Panc1 (cell line): ENCODE results near the gene COL26A1. TPM values are rescaled to one million over a fixed set of nuclear protein-coding genes. Genes with fewer than 3 reads are reported as not detected.

Experiments used
- ATAC-seq: fragments of 200-7000 bp; cut with Tn5 transposase; 2 replicates; pipeline ENCODE4 v1.9.1; 2020; ENCODE audit warnings: mild to moderate bottlenecking, moderate library complexity
- BruUV-seq: library from RNA; stranded (reverse); fragments of 400-500 nt; replicated peaks from 2 replicates; lab custom pipeline; 2021; lab: Mats Ljungman, UMichigan
- CTCF ChIA-PET: fragments of 300-600 bp; sonication (Branson Sonifier 250); formaldehyde crosslinking; loops from one replicate; lab custom pipeline; 2022; ENCODE audit warnings: antibody characterized with exemption; lab: Charles Lee
- POLR2A ChIA-PET: fragments of 300-600 bp; sonication (Branson Sonifier 250); formaldehyde crosslinking; loops from one replicate; lab custom pipeline; 2022; ENCODE audit warnings: antibody characterized with exemption; lab: Charles Lee
- DNase-seq: peaks from one replicate; pipeline ENCODE4 v3.0.0-alpha.2; 2010; ENCODE audit warnings: low read depth, low spot score
- H3K27ac ChIP-seq: 2 replicates; pipeline ENCODE4 v1.5.1; 2011; ENCODE audit warnings: mild to moderate bottlenecking, low read length, inconsistent platforms
- H3K27me3 ChIP-seq: fragments of 200-500 bp; sonication (Bioruptor generic); 2 replicates; pipeline ENCODE4 v1.6.0; 2014; ENCODE audit warnings: low read length, inconsistent platforms; ENCODE audit not compliant: control insufficient read depth, insufficient read depth
- H3K36me3 ChIP-seq: fragments of 200-500 bp; sonication (Bioruptor generic); 2 replicates; pipeline ENCODE4 v1.5.1; 2014; ENCODE audit warnings: inconsistent platforms, mild to moderate bottlenecking, low read length, moderate library complexity; ENCODE audit not compliant: control insufficient read depth, insufficient read depth
- H3K4me1 ChIP-seq: 2 replicates; pipeline ENCODE4 v1.5.1; 2011; ENCODE audit warnings: inconsistent platforms, mild to moderate bottlenecking, low read length, moderate library complexity; ENCODE audit not compliant: control insufficient read depth, insufficient read depth
- H3K4me3 ChIP-seq, 2 experiments: 2 replicates each; pipeline ENCODE4 v1.5.1; 2011 to 2012; ENCODE audit warnings: low read depth in 2 of 2, low read length in 2 of 2, mild to moderate bottlenecking in 2 of 2, inconsistent platforms in 1 of 2, moderate library complexity in 1 of 2
- H3K9me3 ChIP-seq: fragments of 200-500 bp; sonication (Bioruptor generic); 2 replicates; pipeline ENCODE4 v1.5.1; 2014; ENCODE audit warnings: low read depth, mild to moderate bottlenecking, inconsistent platforms, low read length, moderate library complexity; ENCODE audit not compliant: control insufficient read depth, insufficient read depth
- CTCF ChIP-seq: fragments of 450-650 bp; IDR thresholded peaks from 2 replicates; pipeline ENCODE4 v1.5.1; 2017; ENCODE audit warnings: mild to moderate bottlenecking
- POLR2AphosphoS5 ChIP-seq: IDR thresholded peaks from 2 replicates; pipeline ENCODE4 v1.6.1; 2012; ENCODE audit warnings: mild to moderate bottlenecking, low read depth, low read length, moderate library complexity
- SIN3A ChIP-seq: IDR thresholded peaks from 2 replicates; pipeline ENCODE4 v1.6.1; 2012; ENCODE audit warnings: low read depth, mild to moderate bottlenecking, low read length, moderate library complexity, borderline replicate concordance; ENCODE audit not compliant: insufficient read depth
- TCF7L2 ChIP-seq: IDR thresholded peaks from 2 replicates; pipeline ENCODE4 v1.6.1; 2011; ENCODE audit warnings: mild to moderate bottlenecking, low read depth, low read length, inconsistent platforms
- in situ Hi-C: cut with HindIII; loops from 2 replicates; pipeline ENCODE4 v1.10.0; 2016; ENCODE audit warnings: low sequenced_read_pairs, low pct_unique_long_range_greater_than_20kb
- intact Hi-C: fragments of 100-400 bp; cut with micrococcal nuclease; formaldehyde crosslinking; loops from one replicate; pipeline ENCODE4 v1.10.0; 2022; ENCODE audit not compliant: unreplicated experiment
- total RNA-seq: library from RNA; stranded (reverse); gene quantifications from one replicate; pipeline ENCODE4 v1.2.1, GENCODE V29; 2021; ENCODE audit not compliant: unreplicated experiment
- TF ChIP-seq, protein P1 (sequence below), 2 experiments: IDR thresholded peaks; 2 replicates each; pipeline ENCODE4 v1.6.1; 2011 to 2012; ENCODE audit warnings: low read depth in 2 of 2, control low read depth in 1 of 2, low read length in 1 of 2, mild to moderate bottlenecking in 1 of 2, moderate library complexity in 1 of 2; ENCODE audit not compliant: insufficient read depth in 1 of 2

Gene COL26A1
- total RNA-seq, 1 experiment from 2014 or later, result 25.8 TPM

DNA sequence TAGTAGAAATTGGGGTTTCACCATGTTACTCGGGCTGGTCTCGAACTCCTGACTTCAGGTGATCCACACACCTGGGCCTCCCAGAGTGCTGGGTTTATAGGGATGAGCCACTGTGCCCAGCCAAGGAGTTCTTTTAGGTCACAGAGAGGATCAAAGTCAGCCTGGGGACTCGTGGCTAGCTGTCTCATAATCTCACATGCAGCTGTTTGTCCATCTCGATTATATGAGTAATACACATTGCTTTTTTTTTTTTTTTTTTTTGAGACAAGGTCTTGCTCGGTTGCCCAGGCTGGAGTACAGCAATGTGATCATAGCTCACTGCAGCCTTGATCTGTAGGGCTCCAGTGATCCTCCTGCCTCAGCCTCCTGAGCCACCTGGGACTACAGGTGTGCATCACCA is 43.3 kb upstream of the COL26A1 start:
- in situ Hi-C loops, result no loop called here
- Histone ChIP-seq H3K27ac (no peak overlapping the region), H3K27me3 (no peaks in the 10 kb centered on the region), H3K36me3 (no peaks in the 10 kb centered on the region), H3K4me1 (no peaks in the 10 kb centered on the region), H3K4me3 (no peak overlapping the region), H3K9me3 (no peaks in the 10 kb centered on the region)
- DNase-seq (no peak), ATAC-seq (no peak)
- ChIA-PET POLR2A (no interaction called here), CTCF (no interaction called here)
- TF ChIP-seq, protein P1, sequence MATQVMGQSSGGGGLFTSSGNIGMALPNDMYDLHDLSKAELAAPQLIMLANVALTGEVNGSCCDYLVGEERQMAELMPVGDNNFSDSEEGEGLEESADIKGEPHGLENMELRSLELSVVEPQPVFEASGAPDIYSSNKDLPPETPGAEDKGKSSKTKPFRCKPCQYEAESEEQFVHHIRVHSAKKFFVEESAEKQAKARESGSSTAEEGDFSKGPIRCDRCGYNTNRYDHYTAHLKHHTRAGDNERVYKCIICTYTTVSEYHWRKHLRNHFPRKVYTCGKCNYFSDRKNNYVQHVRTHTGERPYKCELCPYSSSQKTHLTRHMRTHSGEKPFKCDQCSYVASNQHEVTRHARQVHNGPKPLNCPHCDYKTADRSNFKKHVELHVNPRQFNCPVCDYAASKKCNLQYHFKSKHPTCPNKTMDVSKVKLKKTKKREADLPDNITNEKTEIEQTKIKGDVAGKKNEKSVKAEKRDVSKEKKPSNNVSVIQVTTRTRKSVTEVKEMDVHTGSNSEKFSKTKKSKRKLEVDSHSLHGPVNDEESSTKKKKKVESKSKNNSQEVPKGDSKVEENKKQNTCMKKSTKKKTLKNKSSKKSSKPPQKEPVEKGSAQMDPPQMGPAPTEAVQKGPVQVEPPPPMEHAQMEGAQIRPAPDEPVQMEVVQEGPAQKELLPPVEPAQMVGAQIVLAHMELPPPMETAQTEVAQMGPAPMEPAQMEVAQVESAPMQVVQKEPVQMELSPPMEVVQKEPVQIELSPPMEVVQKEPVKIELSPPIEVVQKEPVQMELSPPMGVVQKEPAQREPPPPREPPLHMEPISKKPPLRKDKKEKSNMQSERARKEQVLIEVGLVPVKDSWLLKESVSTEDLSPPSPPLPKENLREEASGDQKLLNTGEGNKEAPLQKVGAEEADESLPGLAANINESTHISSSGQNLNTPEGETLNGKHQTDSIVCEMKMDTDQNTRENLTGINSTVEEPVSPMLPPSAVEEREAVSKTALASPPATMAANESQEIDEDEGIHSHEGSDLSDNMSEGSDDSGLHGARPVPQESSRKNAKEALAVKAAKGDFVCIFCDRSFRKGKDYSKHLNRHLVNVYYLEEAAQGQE (IDR thresholded peaks at IDR 0.05; ENCODE audit: insufficient read depth in 1 of 2, low read depth in 2 of 2, low read length in 1 of 2), result no peak
- TF ChIP-seq CTCF (no peak), TCF7L2 (no peak), SIN3A (no peak), POLR2AphosphoS5 (no peak)
- intact Hi-C loops, result no loop called here
- no TSS peak for BruUV-seq

DNA sequence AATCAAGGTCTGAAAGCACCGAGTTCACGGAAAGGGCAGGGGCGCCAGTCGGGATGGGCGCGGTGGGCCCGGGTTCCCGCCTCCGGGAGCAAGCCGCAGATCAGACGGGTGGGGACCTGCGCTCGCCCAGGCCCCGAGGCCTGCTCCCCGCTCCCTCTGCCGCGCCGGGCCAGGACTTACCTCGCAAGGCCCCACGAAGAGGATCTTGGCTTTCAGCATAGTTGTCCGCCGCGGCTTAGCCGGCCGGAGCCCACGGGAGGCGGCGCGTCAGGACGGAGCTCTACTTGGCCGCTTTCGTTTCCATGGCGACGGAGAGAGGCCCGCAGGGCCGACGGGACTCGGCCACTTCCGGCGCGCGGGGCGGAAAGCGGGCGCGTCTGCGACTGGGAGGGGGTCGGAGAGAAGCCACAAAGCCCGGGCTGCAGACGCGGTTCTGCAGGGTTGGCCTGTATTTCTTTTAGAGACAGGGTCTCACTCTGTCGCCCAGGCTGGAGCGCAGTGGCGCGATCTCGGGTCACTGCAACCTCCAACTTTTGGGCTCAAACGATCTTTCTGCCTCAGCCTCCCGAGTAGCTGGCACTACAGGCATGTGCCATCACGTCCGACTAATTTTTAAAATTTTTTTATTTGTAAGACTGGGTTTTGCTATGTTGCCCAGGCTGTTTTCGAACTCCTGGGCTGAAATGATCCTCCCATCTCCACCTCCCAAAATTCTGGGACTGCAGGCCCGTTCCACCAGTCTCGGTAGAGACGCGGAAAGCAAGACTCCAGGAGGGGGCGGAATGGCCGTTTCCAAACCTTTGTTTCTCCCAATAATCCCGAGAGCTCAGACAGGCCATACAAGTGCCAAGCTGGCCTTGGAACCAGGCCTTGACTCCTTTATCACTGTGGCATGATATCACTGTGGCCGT is 40.9 kb upstream of the COL26A1 start, which contains the start of gene IFT22:
Gene IFT22, minus strand, starts transcription at position 322 of the 911 bp plus-strand sequence. Its CDS starts 103 bp downstream, at position 219.
- H3K27ac ChIP-seq, result peak within 1 kb of the TSS; percentile 71

More for the DNA sequence above, 40.9 kb upstream of the COL26A1 start, which contains the start of gene IFT22:
- in situ Hi-C loops (no loop called here), intact Hi-C loops (no loop called here)
- no peaks in the 10 kb centered on the region for H3K27me3 ChIP-seq
- H3K36me3 ChIP-seq, result no peaks in the 10 kb centered on the region
- ChIA-PET CTCF (interaction anchor here (0.5 to 0.9 kb wide), 6 partner anchors 14 to 960 kb away, joined by 3 to 6 read pairs (median 4); no protein-coding TSS in a partner anchor), POLR2A (interaction anchor here (0.6 to 0.7 kb wide), 4 partner anchors 10 to 504 kb away, joined by 3 to 8 read pairs (median 4); no protein-coding TSS in a partner anchor)
- peak; percentile 99 for ATAC-seq
- peak within 1 kb of the TSS; percentile 80 to 86 for H3K4me3 ChIP-seq
- H3K4me1 ChIP-seq, result no peaks in the 10 kb centered on the region
- DNase-seq, result peak; percentile 42
- BruUV-seq, result no TSS peak
- TF ChIP-seq SIN3A (peak; percentile 95; the same call in 1 of the 2 replicates), POLR2AphosphoS5 (peak; percentile 75), CTCF (no peak; the same call in 1 of the 2 replicates), TCF7L2 (no peak)
- TF ChIP-seq, protein P1 (IDR thresholded peaks at IDR 0.05; ENCODE audit: insufficient read depth in 1 of 2, low read depth in 2 of 2, low read length in 1 of 2), result no peak
- H3K9me3 ChIP-seq, result no peaks in the 10 kb centered on the region
